ENCODE results near the gene TBC1D2. TPM values are rescaled to one million over a fixed set of nuclear protein-coding genes. Genes with fewer than 3 reads are reported as not detected.

The TBC1D2 gene
- total RNA-seq, 1 experiment from 2014 or later: 58.4 TPM

- no peak overlapping the region for H3K27ac Mint-ChIP-seq (ENCODE audit: low read depth, unreplicated experiment)
- no peaks in the 10 kb centered on the region for H3K9me3 Mint-ChIP-seq (ENCODE audit: unreplicated experiment)
- H3K4me3 Mint-ChIP-seq (ENCODE audit: unreplicated experiment): no peak overlapping the region
- no peaks in the 10 kb centered on the region for H3K36me3 Mint-ChIP-seq (ENCODE audit: insufficient read depth, unreplicated experiment)
- BruUV-seq (replicated peaks): no TSS peak
- ChIA-PET POLR2A (no interaction called here), CTCF (interaction anchor here (1.0 kb wide), 1 partner anchor 19 kb away, joined by 3 read pairs; no protein-coding TSS in a partner anchor)
- DNase-seq (ENCODE audit: unreplicated experiment): no peak
- intact Hi-C loops (cut with micrococcal nuclease): no loop called here
- no peak for TF ChIP-seq CTCF (IDR thresholded peaks at IDR 0.05; ENCODE audit: unreplicated experiment)
- peaks cover 11% of the 10 kb centered on the region for H3K27me3 Mint-ChIP-seq (ENCODE audit: insufficient read depth, unreplicated experiment)
- no peaks in the 10 kb centered on the region for H3K4me1 Mint-ChIP-seq (ENCODE audit: insufficient read depth, unreplicated experiment)
Measured at GRCh38 chr9:98295824-98296223, 40.4 kb upstream of the TBC1D2 start.

DNA sequence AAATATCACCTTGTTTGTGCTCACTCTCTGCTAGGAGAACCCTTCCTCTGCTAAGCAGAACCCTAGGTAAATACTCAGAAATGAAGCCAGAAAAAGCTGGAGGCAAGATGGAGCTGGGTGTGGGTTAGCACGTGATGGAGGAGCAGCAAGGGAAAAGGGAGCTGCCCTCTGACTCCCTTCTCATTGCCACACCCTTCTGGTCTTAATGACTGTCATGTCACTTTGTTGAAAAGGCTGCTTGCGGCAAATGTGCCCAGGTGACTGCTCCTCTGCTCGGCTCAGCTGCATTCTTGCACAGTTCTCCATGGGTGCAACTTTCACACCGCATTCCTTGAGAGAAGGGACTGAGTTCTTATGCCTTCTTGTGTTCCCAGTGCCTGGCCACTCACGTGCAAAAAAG, 36.4 kb upstream of the TBC1D2 start:
- peaks cover 11% of the 10 kb centered on the region for H3K27me3 Mint-ChIP-seq (ENCODE audit: insufficient read depth, unreplicated experiment)

GRCh38 chr9:98290411-98290810, 35.0 kb upstream of the TBC1D2 start:
- H3K27me3 Mint-ChIP-seq (ENCODE audit: insufficient read depth, unreplicated experiment): peaks cover 8% of the 10 kb centered on the region
- BruUV-seq (replicated peaks): no TSS peak
- POLR2A ChIA-PET: no interaction called here
- DNase-seq (ENCODE audit: unreplicated experiment): no peak
- no peaks in the 10 kb centered on the region for H3K4me1 Mint-ChIP-seq (ENCODE audit: insufficient read depth, unreplicated experiment)
- H3K27ac Mint-ChIP-seq (ENCODE audit: low read depth, unreplicated experiment): no peak overlapping the region
- peaks cover under 1% of the 10 kb centered on the region for H3K36me3 Mint-ChIP-seq (ENCODE audit: insufficient read depth, unreplicated experiment)
- CTCF ChIA-PET: interaction anchor here (0.6 to 1.5 kb wide), 3 partner anchors 26 to 509 kb away, joined by 3 to 5 read pairs (median 4); no protein-coding TSS in a partner anchor
- H3K9me3 Mint-ChIP-seq (ENCODE audit: unreplicated experiment): no peaks in the 10 kb centered on the region
- TF ChIP-seq CTCF (IDR thresholded peaks at IDR 0.05; ENCODE audit: unreplicated experiment): no peak
- no peak overlapping the region for H3K4me3 Mint-ChIP-seq (ENCODE audit: unreplicated experiment)
- intact Hi-C loops (cut with micrococcal nuclease): no loop called here

More for the DNA sequence above, 36.4 kb upstream of the TBC1D2 start:
- intact Hi-C loops (cut with micrococcal nuclease): no loop called here
- ChIA-PET CTCF (interaction anchor here (1.3 to 1.5 kb wide), 2 partner anchors 24 to 484 kb away, joined by 4 to 5 read pairs; no protein-coding TSS in a partner anchor), POLR2A (no interaction called here)
- H3K27ac Mint-ChIP-seq (ENCODE audit: low read depth, unreplicated experiment): no peak overlapping the region
- H3K36me3 Mint-ChIP-seq (ENCODE audit: insufficient read depth, unreplicated experiment): no peaks in the 10 kb centered on the region
- no peaks in the 10 kb centered on the region for H3K4me1 Mint-ChIP-seq (ENCODE audit: insufficient read depth, unreplicated experiment)
- BruUV-seq (replicated peaks): no TSS peak
- H3K4me3 Mint-ChIP-seq (ENCODE audit: unreplicated experiment): no peak overlapping the region
- no peak for DNase-seq (ENCODE audit: unreplicated experiment)
- no peaks in the 10 kb centered on the region for H3K9me3 Mint-ChIP-seq (ENCODE audit: unreplicated experiment)
- TF ChIP-seq CTCF (IDR thresholded peaks at IDR 0.05; ENCODE audit: unreplicated experiment): no peak

DNA sequence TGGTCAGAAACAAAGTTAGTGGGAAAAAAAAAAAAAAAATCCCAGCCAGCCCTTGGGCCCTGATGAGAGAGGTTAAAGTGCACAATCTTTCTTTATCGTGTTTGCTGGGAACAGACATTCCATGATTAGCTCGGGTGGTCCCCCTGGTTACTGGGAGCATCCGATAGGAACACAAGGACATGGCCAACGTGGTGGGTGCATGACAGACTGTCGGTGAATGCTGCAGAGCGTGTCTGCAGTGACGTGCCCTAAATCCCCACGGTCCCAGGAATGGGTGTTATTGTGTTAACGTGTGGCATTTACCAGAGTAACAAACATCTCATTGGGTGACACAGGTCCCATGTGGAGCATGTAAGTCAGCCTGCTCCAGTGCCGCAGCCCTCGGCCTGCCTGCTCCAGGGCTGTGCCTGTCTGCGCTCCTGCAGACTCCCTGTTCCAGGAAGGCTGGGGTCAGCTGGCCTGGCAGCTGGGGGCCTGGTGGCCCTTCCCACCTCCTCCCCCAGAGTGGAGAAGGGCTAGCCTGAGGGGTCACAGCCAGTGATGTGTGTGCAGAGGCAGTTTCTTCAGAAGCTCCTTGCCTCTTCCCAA, 34.3 kb upstream of the TBC1D2 start:
- no peak for TF ChIP-seq CTCF (IDR thresholded peaks at IDR 0.05; ENCODE audit: unreplicated experiment)
- Mint-ChIP-seq H3K4me3 (ENCODE audit: unreplicated experiment) (no peak overlapping the region), H3K4me1 (ENCODE audit: insufficient read depth, unreplicated experiment) (no peaks in the 10 kb centered on the region), H3K36me3 (ENCODE audit: insufficient read depth, unreplicated experiment) (peaks cover 5% of the 10 kb centered on the region), H3K27ac (ENCODE audit: low read depth, unreplicated experiment) (no peak overlapping the region), H3K27me3 (ENCODE audit: insufficient read depth, unreplicated experiment) (peaks cover under 1% of the 10 kb centered on the region), H3K9me3 (ENCODE audit: unreplicated experiment) (no peaks in the 10 kb centered on the region)
- ChIA-PET CTCF (interaction anchor here (0.6 to 0.7 kb wide), 2 partner anchors 193 to 508 kb away, joined by 3 read pairs; no protein-coding TSS in a partner anchor), POLR2A (no interaction called here)
- DNase-seq (ENCODE audit: unreplicated experiment): no peak
- BruUV-seq (replicated peaks): no TSS peak
- intact Hi-C loops (cut with micrococcal nuclease): no loop called here
